GM15510 (cell line): Measurements from ENCODE around the gene NRSN1.

Experiments
- POLR2A ChIP-seq: IDR thresholded peaks from 3 replicates; pipeline ENCODE4 v1.6.1; 2011; ENCODE audit warnings: borderline replicate concordance; ENCODE audit not compliant: insufficient read length; ENCODE audit errors: extremely low read depth

The NRSN1 gene

DNA sequence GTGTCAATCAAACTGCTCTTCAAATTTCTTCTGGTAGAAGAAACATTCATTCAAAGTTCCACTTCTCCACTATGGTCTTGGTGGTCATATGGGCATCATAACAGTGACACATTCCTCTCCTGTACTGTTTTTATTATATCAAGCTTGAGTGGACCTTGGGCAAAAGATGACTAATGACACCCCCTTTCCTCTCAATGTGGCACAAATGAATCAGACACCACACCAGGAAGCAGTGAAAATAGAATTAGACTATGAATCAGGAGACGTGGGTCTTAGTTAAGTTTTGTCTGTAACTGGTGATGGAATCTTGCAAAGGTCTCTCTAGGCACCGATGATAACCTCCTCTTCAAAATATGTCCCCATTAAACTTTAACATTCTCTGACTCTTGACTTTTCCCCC, 9.0 kb upstream of the NRSN1 start:
- no peak for TF ChIP-seq POLR2A

DNA sequence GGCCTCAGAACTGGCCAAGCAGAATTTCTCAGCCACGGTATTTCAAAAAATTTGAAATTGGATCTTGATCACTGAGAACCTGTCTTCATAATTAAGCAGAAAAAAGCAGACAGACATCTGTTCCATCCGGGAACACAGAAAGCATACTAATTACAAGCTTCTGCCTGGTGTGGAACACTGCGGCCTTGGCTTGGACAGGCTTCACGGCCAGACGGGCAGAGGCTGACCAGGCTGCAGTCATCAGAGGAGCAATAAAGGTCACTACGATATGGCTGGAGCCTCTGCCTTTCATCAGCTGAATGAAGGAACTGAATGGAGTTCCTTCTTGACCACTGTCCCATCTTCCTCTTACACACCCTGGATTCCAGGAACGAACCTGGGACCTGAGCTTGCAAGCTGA, 3.9 kb upstream of the NRSN1 start:
- no peak for TF ChIP-seq POLR2A

DNA sequence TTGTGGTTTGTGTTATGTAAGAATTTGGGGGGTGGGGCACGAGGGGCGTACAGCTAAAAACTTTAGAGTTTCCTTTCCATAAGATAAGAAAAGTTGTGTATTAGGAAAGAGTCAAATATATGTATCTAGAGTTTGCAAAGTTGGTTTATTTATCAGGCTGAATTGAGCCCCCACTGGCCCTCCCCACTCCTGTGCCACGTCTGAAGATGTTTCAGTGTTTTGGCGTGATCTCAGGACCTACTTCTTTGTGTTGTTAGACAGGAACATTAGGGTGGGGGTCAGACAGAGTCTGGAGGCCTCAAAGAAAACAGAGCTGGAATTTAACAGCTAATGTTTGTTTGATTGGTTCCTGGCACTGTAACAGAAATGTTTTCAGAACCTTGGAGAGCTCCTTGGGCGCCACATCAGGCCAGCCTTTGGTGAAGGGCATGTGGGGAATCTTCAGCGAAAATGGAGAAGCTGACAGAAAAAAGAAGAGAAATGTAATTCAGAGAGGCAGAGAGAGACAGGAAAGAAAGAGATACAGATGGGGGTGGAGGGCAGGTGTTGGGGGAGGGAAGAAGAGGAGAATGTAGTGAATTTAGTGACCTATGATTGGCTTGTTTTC, 674 bp downstream of the NRSN1 start:
- no peak for TF ChIP-seq POLR2A

DNA sequence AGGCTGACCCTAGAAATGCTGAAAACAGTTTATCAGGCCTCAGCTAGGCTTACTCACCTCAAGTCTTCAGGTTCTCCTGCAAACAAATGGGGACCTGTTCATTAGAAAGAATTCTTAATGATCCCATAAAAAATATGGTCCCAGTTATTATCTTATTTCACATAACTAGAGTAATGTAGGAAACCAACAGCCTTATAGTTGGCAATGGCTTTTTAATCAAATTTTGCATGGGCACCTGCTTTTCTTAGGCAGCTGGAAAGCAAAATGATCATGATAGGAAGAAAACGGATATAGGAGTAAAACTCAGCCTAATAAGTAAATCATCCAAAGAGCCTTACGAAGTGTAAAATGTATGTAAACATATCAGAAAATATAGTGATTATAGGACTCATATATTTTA, 1.3 kb downstream of the NRSN1 start:
- TF ChIP-seq POLR2A, result no peak

DNA sequence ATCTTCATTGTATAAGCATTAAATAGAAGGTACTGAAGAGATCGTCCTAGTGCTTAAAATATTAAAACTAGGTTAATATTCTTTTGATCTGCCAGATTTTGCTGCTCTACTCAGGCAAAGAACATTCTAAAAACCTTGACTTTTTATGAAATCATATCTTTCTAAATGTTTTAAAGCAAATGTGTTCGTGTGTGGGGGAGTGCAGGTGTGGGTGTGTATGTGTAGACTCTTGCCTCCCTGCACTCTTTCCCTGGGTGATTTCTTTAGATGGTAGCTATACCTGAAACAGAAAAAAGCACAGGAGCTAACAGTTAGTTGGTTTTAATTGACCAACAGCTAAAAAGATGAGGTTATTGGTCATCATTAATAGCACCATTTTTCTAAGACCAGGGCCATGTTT, 5.7 kb downstream of the NRSN1 start:
- TF ChIP-seq POLR2A, result no peak

DNA sequence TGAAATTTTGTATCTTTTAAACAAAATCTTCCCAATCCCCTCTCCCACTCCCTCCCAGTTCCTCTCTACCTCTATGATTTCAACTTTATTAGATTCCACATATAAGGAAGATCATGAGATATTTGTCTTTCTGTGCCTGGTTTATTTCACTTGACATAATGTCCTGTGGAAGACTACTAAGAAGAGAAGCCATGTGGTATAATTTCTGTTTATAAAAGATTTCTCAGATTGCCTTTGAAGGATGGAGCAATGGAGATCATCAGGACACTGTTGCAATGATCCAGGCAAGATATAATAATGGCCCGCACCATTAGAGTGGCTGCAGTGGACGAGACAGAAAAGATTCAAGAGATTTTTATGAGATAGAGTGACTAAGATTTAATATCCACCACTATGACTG, 13.1 kb downstream of the NRSN1 start:
- no peak for TF ChIP-seq POLR2A

DNA sequence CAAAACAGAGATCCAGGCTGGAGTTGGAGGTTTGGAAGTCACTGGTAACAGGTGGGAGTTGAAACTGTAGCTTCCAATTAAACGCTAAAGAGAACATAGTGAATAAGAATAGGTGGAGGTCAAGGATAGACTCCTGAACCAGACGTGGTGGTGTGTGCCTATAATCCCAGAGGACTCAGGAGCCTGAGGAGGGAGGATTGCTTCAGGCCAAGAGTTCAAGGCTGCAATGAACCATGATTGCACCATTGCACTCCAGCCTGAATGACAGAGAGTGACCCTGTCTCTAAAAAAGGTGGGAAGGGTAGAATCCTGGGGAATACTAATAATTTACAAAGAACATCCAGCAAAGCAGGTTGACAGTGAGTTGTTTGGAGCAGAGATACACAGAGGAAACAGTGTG, 13.6 kb downstream of the NRSN1 start:
- TF ChIP-seq POLR2A, result no peak

DNA sequence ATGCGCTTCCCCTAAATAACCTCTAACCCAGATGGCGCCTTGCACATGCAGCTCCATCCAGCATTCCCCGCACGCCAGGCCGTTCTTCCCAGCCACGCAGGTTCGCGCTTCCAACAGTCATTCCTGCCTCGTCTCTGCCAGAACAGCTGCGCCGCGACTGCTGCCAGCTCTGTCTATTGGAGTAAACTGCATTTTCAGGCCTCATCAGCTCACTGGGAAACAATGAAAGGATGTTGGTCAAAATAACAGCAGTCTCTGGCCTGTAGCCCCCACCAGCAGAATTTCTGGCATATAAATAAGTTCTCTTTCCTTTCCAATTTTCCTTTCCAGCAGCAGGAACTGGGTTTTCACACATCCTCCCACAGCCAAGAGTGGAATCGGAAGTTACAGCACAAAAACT, 14.6 kb downstream of the NRSN1 start:
- no peak for TF ChIP-seq POLR2A

DNA sequence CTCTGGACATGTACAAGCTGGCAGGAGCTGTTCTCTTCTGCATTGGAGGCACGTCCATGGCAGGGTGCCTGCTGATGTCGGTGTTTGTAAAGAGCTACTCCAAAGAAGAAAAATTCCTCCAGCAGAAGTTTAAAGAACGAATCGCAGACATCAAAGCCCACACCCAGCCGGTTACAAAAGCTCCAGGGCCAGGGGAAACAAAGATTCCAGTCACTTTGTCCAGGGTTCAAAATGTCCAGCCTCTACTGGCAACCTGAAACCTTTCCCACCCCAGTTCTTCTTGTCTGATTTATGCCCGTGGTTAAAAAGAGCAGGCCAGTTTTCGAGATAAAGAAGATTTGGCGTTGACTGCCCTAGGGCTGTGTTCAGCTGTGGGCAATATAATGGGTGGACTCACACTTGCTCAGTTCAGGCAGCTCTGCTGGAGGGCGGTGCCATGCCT, 19.7 kb downstream of the NRSN1 start:
- TF ChIP-seq POLR2A, result no peak

DNA sequence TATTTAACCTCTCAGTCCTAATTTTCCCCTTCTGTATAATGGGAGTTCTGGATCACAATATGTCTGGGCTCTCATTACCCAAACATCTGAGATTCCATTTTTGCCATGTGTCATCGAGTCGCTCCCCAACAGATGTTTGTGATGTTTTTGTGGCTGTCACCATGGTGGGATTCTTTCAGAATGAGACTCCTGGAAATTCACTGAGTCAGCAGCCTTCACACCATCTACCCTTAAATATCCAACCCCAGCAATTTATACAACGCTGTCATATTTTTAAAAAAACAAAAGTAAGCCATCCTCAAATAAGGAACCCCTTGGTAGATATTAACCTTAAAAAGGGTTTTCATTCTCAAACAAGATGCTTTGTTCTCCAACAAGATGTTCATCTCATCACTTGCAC, 20.9 kb downstream of the NRSN1 start:
- no peak for TF ChIP-seq POLR2A

DNA sequence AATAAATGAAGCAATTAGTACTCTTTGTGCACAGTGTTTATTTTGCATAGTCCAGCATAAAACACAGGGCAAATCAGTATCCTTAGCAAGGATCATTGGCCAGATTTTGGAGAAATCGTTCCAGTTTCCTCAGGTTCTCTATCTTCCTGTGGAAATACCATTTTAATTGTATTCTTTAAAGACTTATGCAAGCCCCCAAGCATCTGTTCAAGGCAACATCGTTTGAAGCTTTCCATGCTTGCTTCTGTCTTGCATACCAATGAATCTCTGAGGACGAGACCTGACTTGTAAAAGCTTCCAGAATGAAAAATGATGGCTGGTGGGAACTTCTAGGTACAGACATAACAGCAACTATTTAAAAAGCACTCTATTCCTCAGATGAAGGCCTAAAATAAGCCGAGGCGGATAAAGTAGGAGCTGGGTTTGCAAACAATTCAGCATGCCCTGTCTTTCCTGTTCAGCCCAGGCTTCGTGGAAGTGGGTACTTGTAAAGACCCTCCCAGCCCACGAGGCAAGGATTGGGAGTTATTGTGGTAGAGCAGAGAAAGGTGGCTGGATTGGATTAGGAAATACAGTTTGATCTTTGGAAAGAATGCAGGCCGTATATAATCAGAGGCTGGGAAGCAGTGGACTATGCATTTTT, 21.6 kb downstream of the NRSN1 start:
- no peak for TF ChIP-seq POLR2A

DNA sequence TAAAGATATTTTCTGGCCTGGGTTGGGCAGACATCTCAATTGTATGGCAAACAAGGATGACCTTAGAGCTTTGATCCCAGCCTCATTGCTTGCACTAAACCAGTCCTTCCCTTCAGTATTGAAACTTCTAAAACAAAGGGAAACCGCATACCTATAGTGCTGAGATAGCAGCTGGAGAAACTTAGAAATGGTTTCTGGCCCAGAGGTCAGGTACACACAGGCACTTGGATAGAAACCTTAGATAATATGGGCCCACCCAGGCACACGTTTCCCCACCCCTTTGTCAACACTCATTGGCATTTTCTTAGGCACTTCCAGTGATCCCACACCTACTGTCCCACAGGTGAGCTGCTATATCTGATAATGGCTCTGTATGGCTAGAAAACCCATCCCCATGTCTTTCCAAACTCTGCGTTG, 22.1 kb downstream of the NRSN1 start:
- no peak for TF ChIP-seq POLR2A

DNA sequence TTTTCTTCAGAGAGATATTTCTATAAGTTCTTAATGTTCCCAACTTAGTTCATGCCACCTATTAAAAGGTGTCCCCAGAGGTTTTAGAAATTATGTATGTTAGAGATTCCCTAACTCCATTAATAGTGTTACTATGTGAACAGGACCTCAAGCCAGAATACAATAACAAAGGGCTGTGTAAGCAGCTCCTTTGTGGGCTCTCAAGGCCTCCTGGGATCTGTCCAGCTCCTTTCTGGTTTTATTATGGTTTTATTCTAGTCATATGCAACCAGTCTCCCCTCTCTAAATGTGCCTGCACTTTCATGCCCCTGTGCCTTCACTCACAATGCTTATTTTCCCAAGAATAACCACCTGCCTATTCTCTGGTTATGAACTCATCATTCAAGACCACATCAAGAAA, 22.7 kb downstream of the NRSN1 start:
- no peak for TF ChIP-seq POLR2A

DNA sequence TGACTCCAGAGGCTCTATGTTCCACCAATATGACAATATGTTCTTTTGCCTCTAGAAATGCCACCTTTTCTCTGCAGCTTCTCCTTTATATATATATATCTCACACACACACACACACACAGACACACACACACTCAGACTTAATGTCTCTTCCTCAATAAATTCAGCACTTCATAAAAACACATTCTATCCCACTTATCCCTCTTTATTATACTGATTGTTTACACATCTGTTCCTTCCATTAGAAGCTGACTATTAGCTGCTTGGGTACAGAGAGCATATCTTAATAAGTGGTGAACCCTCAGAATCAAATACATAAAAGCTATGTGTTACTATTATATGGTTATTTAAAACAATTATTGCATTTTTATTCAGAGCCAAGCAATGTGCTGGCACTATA, 23.3 kb downstream of the NRSN1 start:
- no peak for TF ChIP-seq POLR2A

DNA sequence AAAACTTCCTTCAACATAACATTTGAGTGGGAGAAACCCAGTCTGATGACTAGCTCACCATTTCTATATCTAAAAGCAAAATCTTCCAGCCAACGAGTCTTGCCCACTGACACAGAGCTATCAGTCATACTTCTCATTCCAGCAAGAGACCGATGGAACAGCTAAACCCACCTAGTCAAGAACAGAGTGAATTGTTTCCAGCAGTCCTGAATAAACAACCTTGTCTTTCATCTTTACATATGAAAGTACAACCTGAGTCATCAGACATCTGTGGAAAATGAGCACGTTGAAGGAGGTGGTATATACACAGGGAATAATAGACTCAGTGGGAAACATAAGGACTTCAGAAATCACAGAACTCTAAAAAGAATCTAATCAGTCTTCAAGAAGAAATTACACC, 23.8 kb downstream of the NRSN1 start:
- TF ChIP-seq POLR2A, result no peak

DNA sequence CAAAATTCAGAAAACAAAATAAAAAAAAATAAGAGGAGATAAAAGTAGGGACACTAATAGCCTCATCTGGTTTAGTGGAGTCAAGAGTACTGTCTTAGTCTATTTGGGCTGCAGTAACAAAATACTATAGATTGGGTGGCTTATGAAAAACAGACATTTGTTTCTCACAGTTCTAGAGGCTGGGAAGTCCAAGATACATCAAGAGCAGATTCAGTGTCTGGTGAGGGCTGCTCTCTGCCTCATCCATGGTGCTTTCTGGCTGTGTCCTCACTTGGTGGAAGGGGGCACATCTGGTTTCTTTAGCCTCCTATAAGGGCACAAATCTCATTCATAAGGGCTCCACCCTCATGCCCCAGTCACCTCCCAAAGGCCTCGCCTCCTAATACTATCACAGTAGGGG, 26.0 kb downstream of the NRSN1 start:
- TF ChIP-seq POLR2A, result no peak
